ENCODE measurements around the gene ZNF133.
A peak's percentile ranks its signal among the peaks of the same experiment; 100 is the strongest.

ZNF133 gene

DNA sequence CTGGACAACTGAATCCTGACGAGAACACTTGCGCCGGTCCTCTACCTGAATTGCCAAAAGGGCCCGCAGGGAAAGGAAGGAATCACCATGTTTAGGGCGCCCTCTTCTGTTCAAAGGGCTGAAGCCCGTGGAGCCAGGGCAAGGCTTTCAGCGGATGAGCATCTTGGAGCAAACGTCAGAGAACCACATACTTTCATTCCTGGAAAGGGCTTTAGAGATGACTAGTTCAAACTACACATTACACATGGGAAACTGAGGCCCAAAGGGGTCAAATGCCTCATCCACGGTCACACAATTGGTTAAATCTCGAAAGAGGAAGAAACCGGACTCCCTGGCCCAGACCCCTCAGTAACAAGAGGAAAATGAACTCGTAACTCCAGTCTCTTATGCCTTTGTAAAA, 11.5 kb upstream of the ZNF133 start (continued):
- TF ChIP-seq, protein P1, sequence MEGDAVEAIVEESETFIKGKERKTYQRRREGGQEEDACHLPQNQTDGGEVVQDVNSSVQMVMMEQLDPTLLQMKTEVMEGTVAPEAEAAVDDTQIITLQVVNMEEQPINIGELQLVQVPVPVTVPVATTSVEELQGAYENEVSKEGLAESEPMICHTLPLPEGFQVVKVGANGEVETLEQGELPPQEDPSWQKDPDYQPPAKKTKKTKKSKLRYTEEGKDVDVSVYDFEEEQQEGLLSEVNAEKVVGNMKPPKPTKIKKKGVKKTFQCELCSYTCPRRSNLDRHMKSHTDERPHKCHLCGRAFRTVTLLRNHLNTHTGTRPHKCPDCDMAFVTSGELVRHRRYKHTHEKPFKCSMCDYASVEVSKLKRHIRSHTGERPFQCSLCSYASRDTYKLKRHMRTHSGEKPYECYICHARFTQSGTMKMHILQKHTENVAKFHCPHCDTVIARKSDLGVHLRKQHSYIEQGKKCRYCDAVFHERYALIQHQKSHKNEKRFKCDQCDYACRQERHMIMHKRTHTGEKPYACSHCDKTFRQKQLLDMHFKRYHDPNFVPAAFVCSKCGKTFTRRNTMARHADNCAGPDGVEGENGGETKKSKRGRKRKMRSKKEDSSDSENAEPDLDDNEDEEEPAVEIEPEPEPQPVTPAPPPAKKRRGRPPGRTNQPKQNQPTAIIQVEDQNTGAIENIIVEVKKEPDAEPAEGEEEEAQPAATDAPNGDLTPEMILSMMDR (tag by site-specific recombination; IDR thresholded peaks at IDR 0.05): peak; percentile 86
- TF ChIP-seq ZNF561 (tag by site-specific recombination; IDR thresholded peaks at IDR 0.05; ENCODE audit: borderline replicate concordance) (0 out of 2 replicates have a peak, but pooled peaks have one; percentile 35), ZNF16 (tag by site-specific recombination; IDR thresholded peaks at IDR 0.05; ENCODE audit: low read depth) (no peak), ZBTB17 (tag by site-specific recombination; IDR thresholded peaks at IDR 0.05) (peak; percentile 49), ZNF692 (tag by site-specific recombination; IDR thresholded peaks at IDR 0.05) (peak; percentile 57), ZNF654 (tag by site-specific recombination; IDR thresholded peaks at IDR 0.05; ENCODE audit: low read depth) (peak; percentile 99), ZXDB (tag by site-specific recombination; IDR thresholded peaks at IDR 0.05) (no peak)
- TF ChIP-seq, protein P2, sequence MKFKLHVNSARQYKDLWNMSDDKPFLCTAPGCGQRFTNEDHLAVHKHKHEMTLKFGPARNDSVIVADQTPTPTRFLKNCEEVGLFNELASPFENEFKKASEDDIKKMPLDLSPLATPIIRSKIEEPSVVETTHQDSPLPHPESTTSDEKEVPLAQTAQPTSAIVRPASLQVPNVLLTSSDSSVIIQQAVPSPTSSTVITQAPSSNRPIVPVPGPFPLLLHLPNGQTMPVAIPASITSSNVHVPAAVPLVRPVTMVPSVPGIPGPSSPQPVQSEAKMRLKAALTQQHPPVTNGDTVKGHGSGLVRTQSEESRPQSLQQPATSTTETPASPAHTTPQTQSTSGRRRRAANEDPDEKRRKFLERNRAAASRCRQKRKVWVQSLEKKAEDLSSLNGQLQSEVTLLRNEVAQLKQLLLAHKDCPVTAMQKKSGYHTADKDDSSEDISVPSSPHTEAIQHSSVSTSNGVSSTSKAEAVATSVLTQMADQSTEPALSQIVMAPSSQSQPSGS (tag by site-specific recombination; IDR thresholded peaks at IDR 0.05; ENCODE audit: low read depth): no peak

DNA sequence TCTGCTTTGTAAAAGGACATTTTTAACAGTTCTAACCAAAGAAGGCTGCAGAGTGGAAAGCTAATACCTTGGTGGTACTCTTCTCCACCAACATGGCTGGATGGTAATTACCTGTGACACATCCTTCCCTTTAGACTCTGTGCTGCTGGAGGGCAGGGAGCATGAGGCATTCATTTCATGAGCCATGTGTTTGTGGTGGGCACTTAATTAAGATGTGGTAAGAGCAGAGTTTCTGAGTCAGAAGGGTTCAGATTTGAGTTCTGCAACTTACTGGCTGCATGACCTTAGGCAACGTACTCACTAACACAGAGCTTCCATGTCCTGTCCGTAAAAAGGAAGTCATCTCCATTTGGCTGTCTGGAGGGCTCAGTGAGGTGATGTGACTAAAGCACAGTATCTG, 9.1 kb upstream of the ZNF133 start:
- no peaks in the 10 kb centered on the region for H3K9me3 ChIP-seq (ENCODE audit: control insufficient read depth, insufficient read depth, low read depth, low read length)
- no peak overlapping the region for H3K4me3 ChIP-seq (ENCODE audit: low read depth, low read length)
- TF ChIP-seq ZNF560 (tag by site-specific recombination; IDR thresholded peaks at IDR 0.05; ENCODE audit: borderline replicate concordance) (no peak), PRDM1 (tag by site-specific recombination; IDR thresholded peaks at IDR 0.05) (no peak), ZNF433 (tag by site-specific recombination; IDR thresholded peaks at IDR 0.05; ENCODE audit: low read depth) (no peak), ZNF146 (tag by site-specific recombination; IDR thresholded peaks at IDR 0.05) (no peak)
- ChIA-PET CTCF (interaction anchor here (0.7 to 1.3 kb wide), 2 partner anchors 8 to 259 kb away, joined by 3 read pairs; no protein-coding TSS in a partner anchor), POLR2A (no interaction called here)
- H3K27ac ChIP-seq (ENCODE audit: extremely low read depth, low read depth, low read length): no peak overlapping the region
- no peaks in the 10 kb centered on the region for H3K36me3 ChIP-seq (ENCODE audit: control insufficient read depth in 2 of 2, insufficient read depth in 1 of 2, low read length in 2 of 2)
- H3K4me1 ChIP-seq (ENCODE audit: control insufficient read depth, insufficient read depth, low read length): no peaks in the 10 kb centered on the region

GRCh38 chr20:18284805-18285533, 3.4 kb upstream of the ZNF133 start:
- Histone ChIP-seq H3K27ac (ENCODE audit: extremely low read depth, low read depth, low read length) (no peak overlapping the region), H3K36me3 (ENCODE audit: control insufficient read depth in 2 of 2, insufficient read depth in 1 of 2, low read length in 2 of 2) (peaks cover 0 to 2% of the 10 kb centered on the region in 2 experiments; a peak in 1 of 3 replicates), H3K4me1 (ENCODE audit: control insufficient read depth, insufficient read depth, low read length) (no peaks in the 10 kb centered on the region), H3K4me3 (ENCODE audit: low read depth, low read length) (no peak overlapping the region), H3K9me3 (ENCODE audit: control insufficient read depth, insufficient read depth, low read depth, low read length) (no peaks in the 10 kb centered on the region)
- ChIA-PET POLR2A (no interaction called here), CTCF (interaction anchor here (0.5 to 2.4 kb wide), 3 partner anchors 9 to 632 kb away, joined by 3 to 10 read pairs (median 3); no protein-coding TSS in a partner anchor)
- TF ChIP-seq PRDM1 (tag by site-specific recombination; IDR thresholded peaks at IDR 0.05) (no peak), ZNF785 (tag by site-specific recombination; IDR thresholded peaks at IDR 0.05) (no peak), ZNF184 (tag by site-specific recombination; IDR thresholded peaks at IDR 0.05) (0 out of 2 replicates have a peak, but pooled peaks have one; percentile 50), ZNF626 (tag by site-specific recombination; IDR thresholded peaks at IDR 0.05) (peak; percentile 92), ZNF529 (tag by site-specific recombination; IDR thresholded peaks at IDR 0.05; ENCODE audit: insufficient replicate concordance) (peak; percentile 28), ZNF19 (tag by site-specific recombination; IDR thresholded peaks at IDR 0.05; ENCODE audit: low read depth) (no peak), ZNF558 (tag by site-specific recombination; IDR thresholded peaks at IDR 0.05) (peak; percentile 38; the same call in 1 of the 2 replicates), ZNF133 (tag by site-specific recombination; IDR thresholded peaks at IDR 0.05) (peak; percentile 99), ZXDB (tag by site-specific recombination; IDR thresholded peaks at IDR 0.05) (no peak), PBX3 (CRISPR knock-in tag; IDR thresholded peaks at IDR 0.05) (no peak), ZNF138 (tag by site-specific recombination; IDR thresholded peaks at IDR 0.05; ENCODE audit: borderline replicate concordance) (no peak), OSR2 (tag by site-specific recombination; IDR thresholded peaks at IDR 0.05) (no peak)
- TF ChIP-seq, protein P3, sequence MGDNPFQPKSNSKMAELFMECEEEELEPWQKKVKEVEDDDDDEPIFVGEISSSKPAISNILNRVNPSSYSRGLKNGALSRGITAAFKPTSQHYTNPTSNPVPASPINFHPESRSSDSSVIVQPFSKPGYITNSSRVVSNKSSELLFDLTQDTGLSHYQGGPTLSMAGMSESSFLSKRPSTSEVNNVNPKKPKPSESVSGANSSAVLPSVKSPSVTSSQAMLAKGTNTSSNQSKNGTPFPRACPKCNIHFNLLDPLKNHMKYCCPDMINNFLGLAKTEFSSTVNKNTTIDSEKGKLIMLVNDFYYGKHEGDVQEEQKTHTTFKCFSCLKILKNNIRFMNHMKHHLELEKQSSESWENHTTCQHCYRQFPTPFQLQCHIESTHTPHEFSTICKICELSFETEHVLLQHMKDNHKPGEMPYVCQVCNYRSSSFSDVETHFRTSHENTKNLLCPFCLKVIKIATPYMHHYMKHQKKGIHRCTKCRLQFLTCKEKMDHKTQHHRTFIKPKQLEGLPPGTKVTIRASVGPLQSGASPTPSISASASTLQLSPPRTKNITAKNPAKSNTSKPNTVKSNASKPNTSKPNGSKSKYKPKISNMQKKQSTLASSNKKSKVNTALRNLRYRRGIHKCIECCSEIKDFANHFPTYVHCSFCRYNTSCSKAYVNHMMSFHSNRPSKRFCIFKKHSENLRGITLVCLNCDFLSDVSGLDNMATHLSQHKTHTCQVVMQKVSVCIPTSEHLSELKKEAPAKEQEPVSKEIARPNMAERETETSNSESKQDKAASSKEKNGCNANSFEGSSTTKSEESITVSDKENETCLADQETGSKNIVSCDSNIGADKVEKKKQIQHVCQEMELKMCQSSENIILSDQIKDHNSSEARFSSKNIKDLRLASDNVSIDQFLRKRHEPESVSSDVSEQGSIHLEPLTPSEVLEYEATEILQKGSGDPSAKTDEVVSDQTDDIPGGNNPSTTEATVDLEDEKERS (tag by site-specific recombination; IDR thresholded peaks at IDR 0.05): peak; percentile 15; the same call in 1 of the 2 replicates

Data from HEK293 (cell line).